Vagina (tissue), 2 donors: ENCODE measurements around the gene FAR2. TPM values are rescaled to one million over a fixed set of nuclear protein-coding genes. Genes with fewer than 3 reads are reported as not detected.
"Not testable (repeated sequence)": the region's sequence is repeated elsewhere in the genome, so short reads cannot be mapped to it uniquely, and the experiment has no call there.

Experiments used
- DNase-seq, 2 donors: peaks; one replicate each; pipeline ENCODE4 v3.0.0-alpha.2; 2017; ENCODE audit errors: extremely low spot score in 2 of 2
- H3K27ac ChIP-seq: fragments of 200-600 bp; sonication (generic); one replicate; pipeline ENCODE4 v1.5.1; 2019
- H3K27me3 ChIP-seq: fragments of 200-600 bp; sonication (generic); one replicate; pipeline ENCODE4 v1.5.1; 2019
- H3K36me3 ChIP-seq, 2 donors: fragments of 200-600 bp; sonication (generic); one replicate each; pipeline ENCODE4 v1.5.1; 2017 to 2019
- H3K4me1 ChIP-seq: fragments of 200-600 bp; sonication (generic); one replicate; pipeline ENCODE4 v1.5.1; 2019
- H3K4me3 ChIP-seq, 2 donors: fragments of 200-600 bp; sonication (generic); 1 replicate in 1 of 2; 2 replicates in 1 of 2; pipeline ENCODE4 v1.5.1; 2016 to 2019
- H3K9me3 ChIP-seq: fragments of 200-600 bp; sonication (generic); one replicate; pipeline ENCODE4 v1.5.1; 2019
- CTCF ChIP-seq, 3 experiments: fragments of 450-650 bp in 2 of 3; fragments of 200-600 bp in 1 of 3; sonication (generic) in 1 of 3; IDR thresholded peaks; one replicate each; pipeline ENCODE4 v1.5.1; 2017 to 2019; ENCODE audit warnings: antibody characterized with exemption in 3 of 3, mild to moderate bottlenecking in 2 of 3, moderate library complexity in 2 of 3
- POLR2A ChIP-seq, 2 donors: fragments of 450-650 bp; IDR thresholded peaks; one replicate each; pipeline ENCODE4 v1.6.1; 2017; ENCODE audit warnings: antibody characterized with exemption in 2 of 2, mild to moderate bottlenecking in 2 of 2, moderate library complexity in 2 of 2
- POLR2AphosphoS5 ChIP-seq, 2 donors: sonication (generic); formaldehyde crosslinking; IDR thresholded peaks; one replicate each; pipeline ENCODE4 v1.9.0; 2017; ENCODE audit warnings: antibody characterized with exemption in 2 of 2, mild to moderate bottlenecking in 2 of 2, low read depth in 1 of 2; ENCODE audit not compliant: insufficient read depth in 1 of 2
- intact Hi-C: fragments of 100-400 bp; cut with DNase I; formaldehyde crosslinking; loops from one replicate; pipeline ENCODE4 v1.15.1; 2023
- total RNA-seq: library from RNA; depleted of rRNA; stranded (reverse); fragments of >200 nt; gene quantifications from one replicate; pipeline ENCODE4 v1.2.3, GENCODE V29; 2016

The FAR2 gene
- total RNA-seq, 1 donor from 2014 or later = 16.2 TPM

- Histone ChIP-seq H3K36me3 (no peaks in the 10 kb centered on the region), H3K4me1 (no peaks in the 10 kb centered on the region), H3K27me3 (no peaks in the 10 kb centered on the region), H3K4me3 (no peak overlapping the region), H3K9me3 (no peaks in the 10 kb centered on the region), H3K27ac (no peak overlapping the region)
- TF ChIP-seq POLR2A (IDR thresholded peaks at IDR 0.05) (no peak), CTCF (IDR thresholded peaks at IDR 0.05) (no peak), POLR2AphosphoS5 (IDR thresholded peaks at IDR 0.05; ENCODE audit: insufficient read depth in 1 of 2, low read depth in 1 of 2) (no peak)
- no peak for DNase-seq
- intact Hi-C loops = no loop called here
Measured at GRCh38 chr12:29287622-29288021, 138.5 kb downstream of the FAR2 start.

GRCh38 chr12:29288031-29288430 is 139.0 kb downstream of the FAR2 start:
- intact Hi-C loops = no loop called here
- no peak overlapping the region for H3K27ac ChIP-seq
- H3K27me3 ChIP-seq = no peaks in the 10 kb centered on the region
- no peaks in the 10 kb centered on the region for H3K36me3 ChIP-seq
- no peak for DNase-seq
- no peaks in the 10 kb centered on the region for H3K9me3 ChIP-seq
- H3K4me3 ChIP-seq = no peak overlapping the region
- TF ChIP-seq POLR2A (IDR thresholded peaks at IDR 0.05) (no peak), CTCF (IDR thresholded peaks at IDR 0.05) (no peak), POLR2AphosphoS5 (IDR thresholded peaks at IDR 0.05; ENCODE audit: insufficient read depth in 1 of 2, low read depth in 1 of 2) (no peak)
- H3K4me1 ChIP-seq = no peaks in the 10 kb centered on the region

- H3K9me3 ChIP-seq, intact Hi-C loops, H3K27me3 ChIP-seq, H3K36me3 ChIP-seq, DNase-seq, H3K27ac ChIP-seq, H3K4me3 ChIP-seq, H3K4me1 ChIP-seq: not testable (repeated sequence)
Measured at GRCh38 chr12:29290475-29290874, 141.4 kb downstream of the FAR2 start.

DNA sequence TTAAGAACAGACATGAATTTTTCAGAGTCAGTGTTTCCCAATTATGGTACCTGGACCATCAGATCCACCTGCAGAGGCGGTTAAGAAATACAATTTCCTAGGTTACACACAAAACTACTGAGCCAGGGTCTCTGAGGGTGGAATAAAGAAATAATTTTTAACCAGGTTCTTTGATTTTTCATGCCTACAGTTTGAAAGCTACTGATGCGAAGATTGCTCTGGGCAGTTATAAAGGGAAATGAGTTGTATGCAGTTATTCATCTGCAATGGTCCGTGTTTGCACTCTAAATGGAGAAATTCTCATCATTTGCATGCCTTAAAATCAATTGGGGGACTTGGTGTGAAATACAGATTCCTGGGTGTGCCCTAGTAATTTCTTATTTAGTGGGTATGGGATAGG is 142.1 kb downstream of the FAR2 start:
- TF ChIP-seq POLR2AphosphoS5 (IDR thresholded peaks at IDR 0.05; ENCODE audit: insufficient read depth in 1 of 2, low read depth in 1 of 2) (no peak), CTCF (IDR thresholded peaks at IDR 0.05) (no peak), POLR2A (IDR thresholded peaks at IDR 0.05) (no peak)
- H3K27ac ChIP-seq = no peak overlapping the region
- intact Hi-C loops = no loop called here
- no peak overlapping the region for H3K4me3 ChIP-seq
- no peaks in the 10 kb centered on the region for H3K4me1 ChIP-seq
- no peaks in the 10 kb centered on the region for H3K36me3 ChIP-seq
- no peak for DNase-seq
- no peaks in the 10 kb centered on the region for H3K27me3 ChIP-seq
- no peaks in the 10 kb centered on the region for H3K9me3 ChIP-seq

GRCh38 chr12:29299633-29300032 is 150.6 kb downstream of the FAR2 start:
- intact Hi-C loops = no loop called here
- Histone ChIP-seq H3K27me3 (no peaks in the 10 kb centered on the region), H3K9me3 (no peaks in the 10 kb centered on the region), H3K4me3 (no peak overlapping the region), H3K4me1 (no peaks in the 10 kb centered on the region), H3K27ac (no peak overlapping the region), H3K36me3 (no peaks in the 10 kb centered on the region)
- DNase-seq = no peak
- TF ChIP-seq POLR2AphosphoS5 (IDR thresholded peaks at IDR 0.05; ENCODE audit: insufficient read depth in 1 of 2, low read depth in 1 of 2) (no peak), POLR2A (IDR thresholded peaks at IDR 0.05) (no peak), CTCF (IDR thresholded peaks at IDR 0.05) (no peak)

- TF ChIP-seq POLR2A (IDR thresholded peaks at IDR 0.05) = no peak
- TF ChIP-seq POLR2AphosphoS5 (IDR thresholded peaks at IDR 0.05; ENCODE audit: insufficient read depth in 1 of 2, low read depth in 1 of 2) = no peak
- TF ChIP-seq CTCF (IDR thresholded peaks at IDR 0.05) = no peak
- no peak overlapping the region for H3K4me3 ChIP-seq
- no peaks in the 10 kb centered on the region for H3K36me3 ChIP-seq
- DNase-seq = no peak
- H3K9me3 ChIP-seq = no peaks in the 10 kb centered on the region
- intact Hi-C loops = no loop called here
- no peaks in the 10 kb centered on the region for H3K27me3 ChIP-seq
- H3K27ac ChIP-seq = no peak overlapping the region
- no peaks in the 10 kb centered on the region for H3K4me1 ChIP-seq
Measured at GRCh38 chr12:29301114-29301513, 152.0 kb downstream of the FAR2 start.
